ENCODE measurements around the gene MDC1. TPM values are rescaled to one million over a fixed set of nuclear protein-coding genes. Genes with fewer than 3 reads are reported as not detected.

Gene MDC1
- polyA plus RNA-seq, 1 donor (not counting 4 experiments of a cell fraction or from before 2014, with no cell fraction given) = 6.9 TPM

DNA sequence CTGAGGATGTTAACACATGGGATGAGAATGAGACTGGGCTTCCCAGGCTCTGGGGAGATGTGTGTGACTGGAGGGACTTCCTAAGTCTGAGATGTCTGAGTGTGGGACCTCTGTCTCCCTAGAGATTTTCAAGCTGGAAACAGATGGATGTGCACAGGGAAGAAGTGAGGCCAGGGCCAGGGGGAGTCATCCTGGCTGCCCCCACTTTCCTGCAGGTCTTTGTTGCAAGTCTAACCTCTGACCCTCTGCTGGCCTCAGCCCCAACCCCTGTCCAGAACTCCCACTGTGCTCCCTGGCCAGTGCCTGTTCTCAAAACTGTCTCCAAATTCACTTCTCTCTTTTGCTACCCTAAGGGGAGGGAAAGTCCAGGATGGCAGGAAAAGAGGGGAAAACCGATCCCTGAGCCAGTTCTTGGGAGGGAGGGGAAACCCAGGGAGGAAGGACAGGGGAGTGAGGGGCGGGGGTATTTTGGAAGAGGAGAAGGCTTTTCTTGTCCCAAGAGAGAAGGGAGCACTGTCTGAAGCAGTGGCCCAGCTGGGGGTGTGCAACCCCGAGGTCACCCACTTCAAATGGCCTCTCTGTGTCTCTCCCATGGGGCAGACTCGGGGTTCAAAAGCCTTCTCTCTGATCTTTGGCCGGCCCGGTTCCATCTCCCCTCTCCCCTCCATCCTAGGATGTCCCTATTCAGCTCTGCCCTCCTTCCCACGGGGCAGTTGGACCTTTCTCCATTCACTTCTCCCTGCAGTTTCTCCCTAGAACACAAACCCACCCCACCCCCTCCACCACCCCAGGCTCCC, 33.7 kb downstream of the MDC1 start:
- peaks cover 87% of the 10 kb centered on the region for H3K79me2 ChIP-seq (ENCODE audit: control insufficient read depth, insufficient read depth, low read length)
- H3K27me3 ChIP-seq (ENCODE audit: control insufficient read depth, extremely low read depth, insufficient read depth, low read length) = no peaks in the 10 kb centered on the region
- peak overlapping the region; percentile 68 to 94 (median 82) for H3K4me3 ChIP-seq (ENCODE audit: control insufficient read depth in 2 of 3, extremely low read depth in 1 of 3, insufficient read depth in 2 of 3, low read depth in 1 of 3, low read length in 3 of 3)
- peak overlapping the region; percentile 94 for H3K27ac ChIP-seq (ENCODE audit: control insufficient read depth, insufficient read depth, low read length)
- DNase-seq (ENCODE audit: low read depth, low spot score) (no peak), FAIRE-seq (no peak)
- peak overlapping the region; percentile 100 for H3K4me2 ChIP-seq (ENCODE audit: control insufficient read depth, extremely low read depth, insufficient read depth, low read depth, low read length)
- H3K9ac ChIP-seq (ENCODE audit: control insufficient read depth, extremely low read depth, insufficient read depth, low read length) = peak overlapping the region; percentile 97
- H2AFZ ChIP-seq (ENCODE audit: control insufficient read depth, low read length) = no peak overlapping the region
- peaks cover 34% of the 10 kb centered on the region for H3K4me1 ChIP-seq (ENCODE audit: control insufficient read depth, extremely low read depth, insufficient read depth, low read length)
- dilution Hi-C loops (cut with MboI; ENCODE audit: extremely low pct_ligation_motif_present, low sequenced_read_pairs) = no loop called here
- no peaks in the 10 kb centered on the region for H3K9me1 ChIP-seq (ENCODE audit: control insufficient read depth, extremely low read depth, insufficient read depth, low read length)
- no peak for TF ChIP-seq EZH2 (IDR thresholded peaks at IDR 0.05; ENCODE audit: low read length)
- TF ChIP-seq, protein P1, sequence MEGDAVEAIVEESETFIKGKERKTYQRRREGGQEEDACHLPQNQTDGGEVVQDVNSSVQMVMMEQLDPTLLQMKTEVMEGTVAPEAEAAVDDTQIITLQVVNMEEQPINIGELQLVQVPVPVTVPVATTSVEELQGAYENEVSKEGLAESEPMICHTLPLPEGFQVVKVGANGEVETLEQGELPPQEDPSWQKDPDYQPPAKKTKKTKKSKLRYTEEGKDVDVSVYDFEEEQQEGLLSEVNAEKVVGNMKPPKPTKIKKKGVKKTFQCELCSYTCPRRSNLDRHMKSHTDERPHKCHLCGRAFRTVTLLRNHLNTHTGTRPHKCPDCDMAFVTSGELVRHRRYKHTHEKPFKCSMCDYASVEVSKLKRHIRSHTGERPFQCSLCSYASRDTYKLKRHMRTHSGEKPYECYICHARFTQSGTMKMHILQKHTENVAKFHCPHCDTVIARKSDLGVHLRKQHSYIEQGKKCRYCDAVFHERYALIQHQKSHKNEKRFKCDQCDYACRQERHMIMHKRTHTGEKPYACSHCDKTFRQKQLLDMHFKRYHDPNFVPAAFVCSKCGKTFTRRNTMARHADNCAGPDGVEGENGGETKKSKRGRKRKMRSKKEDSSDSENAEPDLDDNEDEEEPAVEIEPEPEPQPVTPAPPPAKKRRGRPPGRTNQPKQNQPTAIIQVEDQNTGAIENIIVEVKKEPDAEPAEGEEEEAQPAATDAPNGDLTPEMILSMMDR (optimal IDR thresholded peaks at IDR 0.05 in 1 of 3, IDR thresholded peaks at IDR 0.05 in 1 of 3, conservative IDR thresholded peaks at IDR 0.05 in 1 of 3; ENCODE audit: extremely low read depth in 1 of 3, insufficient read depth in 2 of 3, low read length in 3 of 3) = no peak
- H4K20me1 ChIP-seq (ENCODE audit: control insufficient read depth, extremely low read depth, insufficient read depth, low read length) = peaks cover 29% of the 10 kb centered on the region
- peaks cover 16 to 46% of the 10 kb centered on the region in 2 experiments for H3K36me3 ChIP-seq (ENCODE audit: control insufficient read depth in 2 of 2, extremely low read depth in 1 of 2, insufficient read depth in 2 of 2, low read length in 2 of 2)
- H3K9me3 ChIP-seq (ENCODE audit: control insufficient read depth, low read depth, low read length) = no peaks in the 10 kb centered on the region

DNA sequence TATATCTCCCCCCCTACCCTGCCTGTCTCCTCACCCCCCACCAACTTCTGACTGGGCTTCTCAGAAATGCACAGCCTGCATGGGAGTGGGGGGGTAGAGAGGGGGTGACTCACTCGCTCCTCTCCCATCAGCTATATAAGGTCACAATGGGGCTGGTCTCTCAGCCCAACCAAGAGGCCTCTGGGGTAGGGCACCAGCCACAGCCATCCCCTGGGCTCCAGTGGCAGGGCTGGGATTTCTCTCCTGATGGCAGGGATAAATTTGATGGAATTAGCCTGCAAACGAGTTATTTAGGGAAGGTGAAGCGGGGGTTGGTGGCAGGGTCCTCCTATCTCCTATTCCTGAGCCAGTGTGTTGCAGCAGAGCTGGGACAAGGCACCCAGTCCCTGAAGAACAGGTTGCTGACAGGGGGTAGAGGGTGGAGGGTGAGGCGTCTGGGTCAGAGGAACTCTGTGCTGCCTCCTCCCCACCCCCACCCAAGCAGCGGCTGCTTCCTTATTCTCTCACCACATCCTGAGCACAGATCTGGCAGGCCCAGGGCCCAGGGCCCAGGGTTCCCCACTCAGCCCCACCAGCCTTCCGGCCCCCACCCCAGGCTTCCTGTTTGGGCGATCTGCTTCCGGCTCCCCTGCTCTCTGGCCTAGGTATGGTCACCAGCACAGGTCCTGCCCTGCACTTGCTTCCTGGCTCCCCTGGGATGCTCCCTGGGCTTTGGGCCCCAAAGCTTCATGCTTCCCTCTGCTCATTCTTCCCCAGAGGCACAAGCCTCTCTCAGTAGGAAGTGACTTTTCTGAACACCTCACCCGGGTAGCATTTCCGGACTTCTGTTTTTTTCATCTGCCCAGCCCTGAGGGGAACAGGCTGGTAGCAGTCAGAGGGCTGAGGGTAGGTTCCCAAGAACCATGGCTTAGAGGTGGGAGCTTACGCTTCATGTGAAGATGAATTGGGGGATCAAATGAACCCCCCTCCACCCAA, 34.7 kb downstream of the MDC1 start:
- Histone ChIP-seq H3K36me3 (ENCODE audit: control insufficient read depth in 2 of 2, extremely low read depth in 1 of 2, insufficient read depth in 2 of 2, low read length in 2 of 2) (peaks cover 17 to 43% of the 10 kb centered on the region in 2 experiments), H3K4me2 (ENCODE audit: control insufficient read depth, extremely low read depth, insufficient read depth, low read depth, low read length) (peak overlapping the region; percentile 100), H3K9me1 (ENCODE audit: control insufficient read depth, extremely low read depth, insufficient read depth, low read length) (no peaks in the 10 kb centered on the region), H2AFZ (ENCODE audit: control insufficient read depth, low read length) (no peak overlapping the region), H3K27me3 (ENCODE audit: control insufficient read depth, extremely low read depth, insufficient read depth, low read length) (no peaks in the 10 kb centered on the region), H3K9me3 (ENCODE audit: control insufficient read depth, low read depth, low read length) (no peaks in the 10 kb centered on the region), H3K9ac (ENCODE audit: control insufficient read depth, extremely low read depth, insufficient read depth, low read length) (peak overlapping the region; percentile 97), H3K4me1 (ENCODE audit: control insufficient read depth, extremely low read depth, insufficient read depth, low read length) (peaks cover 29% of the 10 kb centered on the region), H4K20me1 (ENCODE audit: control insufficient read depth, extremely low read depth, insufficient read depth, low read length) (peaks cover 29% of the 10 kb centered on the region), H3K79me2 (ENCODE audit: control insufficient read depth, insufficient read depth, low read length) (peaks cover 84% of the 10 kb centered on the region), H3K4me3 (ENCODE audit: control insufficient read depth in 2 of 3, extremely low read depth in 1 of 3, insufficient read depth in 2 of 3, low read depth in 1 of 3, low read length in 3 of 3) (peak overlapping the region; percentile 68 to 94 (median 82)), H3K27ac (ENCODE audit: control insufficient read depth, insufficient read depth, low read length) (peak overlapping the region; percentile 94)
- FAIRE-seq = no peak
- dilution Hi-C loops (cut with MboI; ENCODE audit: extremely low pct_ligation_motif_present, low sequenced_read_pairs) = no loop called here
- no peak for TF ChIP-seq EZH2 (IDR thresholded peaks at IDR 0.05; ENCODE audit: low read length)
- TF ChIP-seq, protein P1 (optimal IDR thresholded peaks at IDR 0.05 in 1 of 3, IDR thresholded peaks at IDR 0.05 in 1 of 3, conservative IDR thresholded peaks at IDR 0.05 in 1 of 3; ENCODE audit: extremely low read depth in 1 of 3, insufficient read depth in 2 of 3, low read length in 3 of 3) = no peak
- no peak for DNase-seq (ENCODE audit: low read depth, low spot score)

All from keratinocyte (primary cell).